Pancreas (tissue), 10 donors: Measurements from ENCODE around the gene APOBEC4. TPM values are rescaled to one million over a fixed set of nuclear protein-coding genes. Genes with fewer than 3 reads are reported as not detected.
"Not testable (repeated sequence)": the region's sequence is repeated elsewhere in the genome, so short reads cannot be mapped to it uniquely, and the experiment has no call there.

ENCODE experiments used
- ATAC-seq, 4 donors: fragments of 200-7000 bp; cut with Tn5 transposase; one replicate each; pipeline versions ENCODE4 v1.8.0 to v1.9.1; 2020; ENCODE audit warnings: mild to moderate bottlenecking in 4 of 4, moderate library complexity in 4 of 4
- DNase-seq, 6 donors: peaks; one replicate each; pipeline ENCODE4 v3.0.0-alpha.2; 2020
- FAIRE-seq: peaks from 2 replicates; lab custom pipeline; 2012; peaks lifted over from hg19 to GRCh38; lab: Jason Lieb, UNC
- H3K27ac ChIP-seq, 4 donors: fragments of 200-600 bp; sonication (generic); 1 replicate in 3 of 4; 2 replicates in 1 of 4; pipeline versions ENCODE4 v1.5.0 to v1.8.0; 2020
- H3K27me3 ChIP-seq, 4 donors: fragments of 200-600 bp; one replicate each; pipeline ENCODE4 v1.8.0; 2021
- H3K36me3 ChIP-seq, 3 donors: fragments of 200-600 bp; sonication (generic) in 1 of 3; one replicate each; pipeline versions ENCODE4 v1.5.0 to v1.8.0; 2020 to 2021
- H3K4me1 ChIP-seq, 3 donors: fragments of 200-600 bp; one replicate each; pipeline ENCODE4 v1.8.0; 2021
- H3K4me3 ChIP-seq, 4 donors: fragments of 200-600 bp; sonication (generic) in 2 of 4; one replicate each; pipeline versions ENCODE4 v1.5.0 to v1.8.0; 2020 to 2021
- H3K9me3 ChIP-seq, 4 donors: fragments of 200-600 bp; one replicate each; pipeline ENCODE4 v1.8.0; 2021
- CTCF ChIP-seq, 4 donors: fragments of 200-600 bp; sonication (generic) in 3 of 4; IDR thresholded peaks; one replicate each; pipeline versions ENCODE4 v1.5.0 to v1.8.0; 2021; ENCODE audit warnings: antibody characterized with exemption in 4 of 4
- WGBS, 2 donors: extraction: QIAGEN DNeasy Blood & Tissue Kit; methylation state at CpG; one replicate each; pipeline ENCODE4 v1.1.7; 2013; 5-methylcytosine and 5-hydroxymethylcytosine counted together
- intact Hi-C, 3 donors: fragments of 100-400 bp; cut with DNase I; formaldehyde crosslinking; loops; one replicate each; pipeline versions ENCODE4 v1.11.1 to v1.14.2; 2022
- polyA plus RNA-seq, 2 donors: library from polyadenylated mRNA; stranded (reverse); fragments of 200-250 nt; gene quantifications; one replicate each; pipeline ENCODE4 v1.2.3, GENCODE V29; 2013
- total RNA-seq, 6 donors: library from RNA; stranded (reverse); fragmentation: NEBNext Ultra II Directional in 4 of 6; extraction: Animal tissue kit (Norgen Biotek cat#: 25700) in 4 of 6; gene quantifications; one replicate each; pipeline versions ENCODE4 v1.2.1 to v1.2.4, GENCODE V29; 2021 to 2023
- donor health status: healthy with polysubstance abuse.
- donor health status: DM: no; HTN: no; CAD: no; lungs with moderate emphysema.
- donor health status: DM: no; HTN: no; CAD: no.
- donor health status: control.
- donor health status: control.
- donor health status: Bipolar disorder and iron deficiency.
- donor health status: DM: yes; HTN: yes; CAD: no.
- donor health status: DM: no; HTN: no; CAD: no.
- donor health status: DM: no; HTN: no; CAD: no.
- donor health status: DM: yes; HTN: yes; CAD: no.

Gene APOBEC4
- total and polyA plus RNA-seq, 8 donors, result 0.05 TPM; not detected in 7

- ATAC-seq (peak in 3 of 4 donors; percentile 80 to 92 (median 81)), DNase-seq (peak in 1 of 6 donors; percentile 28), FAIRE-seq (no peak)
- intact Hi-C loops, result no loop called here
- no peaks in the 10 kb centered on the region for H3K4me1 ChIP-seq
- WGBS, 2 donors, result 22 to 28% methylated on average over 3 of the region's 3 CpGs
- no peaks in the 10 kb centered on the region for H3K27me3 ChIP-seq
- no peaks in the 10 kb centered on the region for H3K9me3 ChIP-seq
- H3K4me3 ChIP-seq, result no peak overlapping the region
- TF ChIP-seq CTCF (IDR thresholded peaks at IDR 0.05), result peak; percentile 35 to 72 (median 63)
- H3K36me3 ChIP-seq, result no peaks in the 10 kb centered on the region
- H3K27ac ChIP-seq, result no peak overlapping the region
Measured at GRCh38 chr1:183685112-183685713, 32.1 kb upstream of the APOBEC4 start.

- WGBS, 2 donors, result 89 to 98% methylated on average over 4 of the region's 4 CpGs
- H3K36me3 ChIP-seq, H3K27me3 ChIP-seq, H3K9me3 ChIP-seq, intact Hi-C loops, ATAC-seq, DNase-seq, FAIRE-seq, H3K4me3 ChIP-seq, H3K27ac ChIP-seq, H3K4me1 ChIP-seq: not testable (repeated sequence)
Measured at GRCh38 chr1:183679363-183679762, 26.2 kb upstream of the APOBEC4 start.

GRCh38 chr1:183678819-183679218 is 25.7 kb upstream of the APOBEC4 start:
- no peaks in the 10 kb centered on the region for H3K9me3 ChIP-seq
- ATAC-seq, result no peak
- FAIRE-seq, result no peak

GRCh38 chr1:183676586-183677189 is 23.6 kb upstream of the APOBEC4 start:
- DNase-seq, result no peak

More at GRCh38 chr1:183678819-183679218, 25.7 kb upstream of the APOBEC4 start:
- H3K36me3 ChIP-seq, result no peaks in the 10 kb centered on the region
- H3K27ac ChIP-seq, result no peak overlapping the region
- no peaks in the 10 kb centered on the region for H3K27me3 ChIP-seq
- no peaks in the 10 kb centered on the region for H3K4me1 ChIP-seq
- no peak overlapping the region for H3K4me3 ChIP-seq
- DNase-seq, result no peak
- TF ChIP-seq CTCF (IDR thresholded peaks at IDR 0.05), result no peak
- 71 to 77% methylated on average over 3 of the region's 3 CpGs for WGBS, 2 donors
- intact Hi-C loops, result no loop called here

More at GRCh38 chr1:183676586-183677189, 23.6 kb upstream of the APOBEC4 start:
- intact Hi-C loops, result no loop called here
- no peaks in the 10 kb centered on the region for H3K27me3 ChIP-seq
- no peaks in the 10 kb centered on the region for H3K9me3 ChIP-seq
- no peaks in the 10 kb centered on the region for H3K36me3 ChIP-seq
- no peak overlapping the region for H3K27ac ChIP-seq
- ATAC-seq (no peak), FAIRE-seq (no peak)
- TF ChIP-seq CTCF (IDR thresholded peaks at IDR 0.05), result no peak
- H3K4me1 ChIP-seq, result no peaks in the 10 kb centered on the region
- 33 to 38% methylated on average over 2 of the region's 2 CpGs for WGBS, 2 donors
- H3K4me3 ChIP-seq, result no peak overlapping the region
